Panc1 (cell line): Measurements from ENCODE around the gene BMP3. TPM values are rescaled to one million over a fixed set of nuclear protein-coding genes. Genes with fewer than 3 reads are reported as not detected.

Experiments used
- ATAC-seq: fragments of 200-7000 bp; cut with Tn5 transposase; 2 replicates; pipeline ENCODE4 v1.9.1; 2020; ENCODE audit warnings: mild to moderate bottlenecking, moderate library complexity
- BruUV-seq: library from RNA; stranded (reverse); fragments of 400-500 nt; replicated peaks from 2 replicates; lab custom pipeline; 2021; lab: Mats Ljungman, UMichigan
- CTCF ChIA-PET: fragments of 300-600 bp; sonication (Branson Sonifier 250); formaldehyde crosslinking; loops from one replicate; lab custom pipeline; 2022; ENCODE audit warnings: antibody characterized with exemption; lab: Charles Lee
- POLR2A ChIA-PET: fragments of 300-600 bp; sonication (Branson Sonifier 250); formaldehyde crosslinking; loops from one replicate; lab custom pipeline; 2022; ENCODE audit warnings: antibody characterized with exemption; lab: Charles Lee
- DNase-seq: peaks from one replicate; pipeline ENCODE4 v3.0.0-alpha.2; 2010; ENCODE audit warnings: low read depth, low spot score
- H3K27ac ChIP-seq: 2 replicates; pipeline ENCODE4 v1.5.1; 2011; ENCODE audit warnings: mild to moderate bottlenecking, low read length, inconsistent platforms
- H3K27me3 ChIP-seq: fragments of 200-500 bp; sonication (Bioruptor generic); 2 replicates; pipeline ENCODE4 v1.6.0; 2014; ENCODE audit warnings: low read length, inconsistent platforms; ENCODE audit not compliant: control insufficient read depth, insufficient read depth
- H3K36me3 ChIP-seq: fragments of 200-500 bp; sonication (Bioruptor generic); 2 replicates; pipeline ENCODE4 v1.5.1; 2014; ENCODE audit warnings: inconsistent platforms, mild to moderate bottlenecking, low read length, moderate library complexity; ENCODE audit not compliant: control insufficient read depth, insufficient read depth
- H3K4me1 ChIP-seq: 2 replicates; pipeline ENCODE4 v1.5.1; 2011; ENCODE audit warnings: inconsistent platforms, mild to moderate bottlenecking, low read length, moderate library complexity; ENCODE audit not compliant: control insufficient read depth, insufficient read depth
- H3K4me3 ChIP-seq, 2 experiments: 2 replicates each; pipeline ENCODE4 v1.5.1; 2011 to 2012; ENCODE audit warnings: low read depth in 2 of 2, low read length in 2 of 2, mild to moderate bottlenecking in 2 of 2, inconsistent platforms in 1 of 2, moderate library complexity in 1 of 2
- H3K9me3 ChIP-seq: fragments of 200-500 bp; sonication (Bioruptor generic); 2 replicates; pipeline ENCODE4 v1.5.1; 2014; ENCODE audit warnings: low read depth, mild to moderate bottlenecking, inconsistent platforms, low read length, moderate library complexity; ENCODE audit not compliant: control insufficient read depth, insufficient read depth
- POLR2AphosphoS5 ChIP-seq: IDR thresholded peaks from 2 replicates; pipeline ENCODE4 v1.6.1; 2012; ENCODE audit warnings: mild to moderate bottlenecking, low read depth, low read length, moderate library complexity
- SIN3A ChIP-seq: IDR thresholded peaks from 2 replicates; pipeline ENCODE4 v1.6.1; 2012; ENCODE audit warnings: low read depth, mild to moderate bottlenecking, low read length, moderate library complexity, borderline replicate concordance; ENCODE audit not compliant: insufficient read depth
- TCF7L2 ChIP-seq: IDR thresholded peaks from 2 replicates; pipeline ENCODE4 v1.6.1; 2011; ENCODE audit warnings: mild to moderate bottlenecking, low read depth, low read length, inconsistent platforms
- in situ Hi-C: cut with HindIII; loops from 2 replicates; pipeline ENCODE4 v1.10.0; 2016; ENCODE audit warnings: low sequenced_read_pairs, low pct_unique_long_range_greater_than_20kb
- intact Hi-C: fragments of 100-400 bp; cut with micrococcal nuclease; formaldehyde crosslinking; loops from one replicate; pipeline ENCODE4 v1.10.0; 2022; ENCODE audit not compliant: unreplicated experiment
- total RNA-seq: library from RNA; stranded (reverse); gene quantifications from one replicate; pipeline ENCODE4 v1.2.1, GENCODE V29; 2021; ENCODE audit not compliant: unreplicated experiment
- TF ChIP-seq, protein P1 (sequence below), 2 experiments: IDR thresholded peaks; 2 replicates each; pipeline ENCODE4 v1.6.1; 2011 to 2012; ENCODE audit warnings: low read depth in 2 of 2, control low read depth in 1 of 2, low read length in 1 of 2, mild to moderate bottlenecking in 1 of 2, moderate library complexity in 1 of 2; ENCODE audit not compliant: insufficient read depth in 1 of 2
- TF ChIP-seq, protein P2 (sequence below): fragments of 450-650 bp; IDR thresholded peaks from 2 replicates; pipeline ENCODE4 v1.5.1; 2017; ENCODE audit warnings: mild to moderate bottlenecking

Gene BMP3
- total RNA-seq, 1 experiment from 2014 or later: 0.08 TPM

DNA sequence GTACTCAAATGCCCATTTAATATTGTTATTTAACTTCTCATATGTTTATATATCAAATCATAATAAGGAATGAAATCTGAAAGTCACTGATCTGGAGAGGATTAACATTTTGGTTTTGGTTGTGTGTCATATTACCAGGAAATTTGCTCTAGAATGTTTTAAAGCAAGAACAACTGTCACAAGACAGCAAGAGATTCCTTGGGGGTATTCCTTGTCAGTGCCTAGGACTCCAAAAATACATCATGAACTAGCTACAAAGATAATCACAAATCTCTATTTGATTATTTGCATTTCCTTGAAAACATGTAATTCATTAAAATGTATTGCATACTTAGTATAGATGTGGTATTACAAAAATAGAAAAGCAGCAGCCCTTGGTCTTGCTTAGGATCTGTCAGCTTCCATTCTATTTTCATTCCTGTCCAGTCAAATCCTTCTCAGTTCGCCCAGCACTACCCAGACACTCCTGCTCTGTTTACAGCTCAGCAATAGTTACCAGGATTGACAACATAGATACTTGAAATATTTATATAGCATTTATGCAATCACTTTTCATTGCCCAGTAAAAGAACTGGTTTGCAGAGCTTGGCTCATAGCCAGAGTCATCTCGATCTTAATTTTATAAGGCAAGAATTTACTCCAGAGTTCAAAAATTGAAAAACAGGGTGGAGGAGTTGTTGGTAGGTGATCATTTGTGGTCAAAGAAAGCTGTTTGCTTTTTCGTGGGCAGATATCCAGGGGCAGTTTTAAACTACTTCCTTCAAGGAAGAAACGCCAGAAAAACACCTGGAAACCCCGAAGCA is 9.2 kb upstream of the BMP3 start:
- no peak overlapping the region for H3K4me3 ChIP-seq
- BruUV-seq: no TSS peak
- no peaks in the 10 kb centered on the region for H3K4me1 ChIP-seq
- no peaks in the 10 kb centered on the region for H3K27me3 ChIP-seq
- H3K27ac ChIP-seq: no peak overlapping the region
- POLR2A ChIA-PET: interaction anchor here (0.6 kb wide), 1 partner anchor 1360 kb away, joined by 9 read pairs; no protein-coding TSS in a partner anchor
- no peak for DNase-seq
- TF ChIP-seq TCF7L2 (no peak), SIN3A (no peak)
- in situ Hi-C loops (no loop called here), intact Hi-C loops (no loop called here)
- CTCF ChIA-PET: no interaction called here
- H3K36me3 ChIP-seq: no peaks in the 10 kb centered on the region
- no peaks in the 10 kb centered on the region for H3K9me3 ChIP-seq
- no peak for ATAC-seq

DNA sequence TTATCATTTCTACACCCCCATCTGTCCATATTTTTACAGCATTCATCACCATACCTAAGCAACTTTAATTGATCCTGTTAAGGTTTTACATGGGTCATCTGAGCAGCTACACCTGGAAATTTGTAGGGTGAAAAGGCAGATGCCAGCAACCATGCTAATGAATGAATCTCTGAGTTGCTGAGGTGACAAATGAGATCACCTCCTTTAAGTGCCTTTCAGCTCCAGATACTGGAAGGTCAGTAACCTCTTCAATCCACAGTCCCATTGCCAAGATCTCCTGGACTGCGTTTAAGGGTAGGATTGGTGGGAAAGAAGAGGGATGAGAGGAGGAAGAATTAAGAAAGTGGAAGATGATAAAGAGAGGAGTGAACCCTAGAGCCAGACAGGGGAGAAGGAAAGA is 8.5 kb upstream of the BMP3 start:
- ChIA-PET CTCF (no interaction called here), POLR2A (no interaction called here)
- Histone ChIP-seq H3K36me3 (no peaks in the 10 kb centered on the region), H3K27ac (no peak overlapping the region), H3K27me3 (peaks cover 3% of the 10 kb centered on the region; the same call in 1 of the 2 replicates), H3K9me3 (no peaks in the 10 kb centered on the region), H3K4me3 (no peak overlapping the region), H3K4me1 (no peaks in the 10 kb centered on the region)
- intact Hi-C loops: no loop called here
- BruUV-seq: no TSS peak
- ATAC-seq (no peak), DNase-seq (no peak)
- in situ Hi-C loops: no loop called here
- TF ChIP-seq, protein P1, sequence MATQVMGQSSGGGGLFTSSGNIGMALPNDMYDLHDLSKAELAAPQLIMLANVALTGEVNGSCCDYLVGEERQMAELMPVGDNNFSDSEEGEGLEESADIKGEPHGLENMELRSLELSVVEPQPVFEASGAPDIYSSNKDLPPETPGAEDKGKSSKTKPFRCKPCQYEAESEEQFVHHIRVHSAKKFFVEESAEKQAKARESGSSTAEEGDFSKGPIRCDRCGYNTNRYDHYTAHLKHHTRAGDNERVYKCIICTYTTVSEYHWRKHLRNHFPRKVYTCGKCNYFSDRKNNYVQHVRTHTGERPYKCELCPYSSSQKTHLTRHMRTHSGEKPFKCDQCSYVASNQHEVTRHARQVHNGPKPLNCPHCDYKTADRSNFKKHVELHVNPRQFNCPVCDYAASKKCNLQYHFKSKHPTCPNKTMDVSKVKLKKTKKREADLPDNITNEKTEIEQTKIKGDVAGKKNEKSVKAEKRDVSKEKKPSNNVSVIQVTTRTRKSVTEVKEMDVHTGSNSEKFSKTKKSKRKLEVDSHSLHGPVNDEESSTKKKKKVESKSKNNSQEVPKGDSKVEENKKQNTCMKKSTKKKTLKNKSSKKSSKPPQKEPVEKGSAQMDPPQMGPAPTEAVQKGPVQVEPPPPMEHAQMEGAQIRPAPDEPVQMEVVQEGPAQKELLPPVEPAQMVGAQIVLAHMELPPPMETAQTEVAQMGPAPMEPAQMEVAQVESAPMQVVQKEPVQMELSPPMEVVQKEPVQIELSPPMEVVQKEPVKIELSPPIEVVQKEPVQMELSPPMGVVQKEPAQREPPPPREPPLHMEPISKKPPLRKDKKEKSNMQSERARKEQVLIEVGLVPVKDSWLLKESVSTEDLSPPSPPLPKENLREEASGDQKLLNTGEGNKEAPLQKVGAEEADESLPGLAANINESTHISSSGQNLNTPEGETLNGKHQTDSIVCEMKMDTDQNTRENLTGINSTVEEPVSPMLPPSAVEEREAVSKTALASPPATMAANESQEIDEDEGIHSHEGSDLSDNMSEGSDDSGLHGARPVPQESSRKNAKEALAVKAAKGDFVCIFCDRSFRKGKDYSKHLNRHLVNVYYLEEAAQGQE (IDR thresholded peaks at IDR 0.05; ENCODE audit: insufficient read depth in 1 of 2, low read depth in 2 of 2, low read length in 1 of 2): no peak
- no peak for TF ChIP-seq SIN3A

DNA sequence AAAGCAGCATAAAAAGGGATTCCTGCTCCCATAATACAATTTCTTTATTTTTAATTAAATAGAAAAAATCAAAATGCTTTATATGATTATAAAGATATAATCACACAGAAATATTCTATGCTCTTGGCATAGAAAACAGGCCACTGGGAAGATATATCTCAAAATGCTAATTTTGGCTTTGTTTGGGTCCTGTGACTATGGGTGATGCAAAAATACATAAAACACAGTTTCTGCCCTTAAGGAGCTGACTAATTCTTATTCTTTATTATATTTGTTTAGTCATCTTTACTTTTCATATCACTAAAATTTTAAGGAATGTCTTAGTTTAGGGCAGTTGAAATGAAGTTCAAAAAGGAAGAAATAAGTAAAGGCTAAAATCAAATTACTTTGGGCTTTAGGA is 7.0 kb upstream of the BMP3 start:
- no peaks in the 10 kb centered on the region for H3K4me1 ChIP-seq
- ChIA-PET POLR2A (no interaction called here), CTCF (no interaction called here)
- in situ Hi-C loops (no loop called here), intact Hi-C loops (no loop called here)
- no peak overlapping the region for H3K27ac ChIP-seq
- H3K4me3 ChIP-seq: no peak overlapping the region
- no peaks in the 10 kb centered on the region for H3K9me3 ChIP-seq
- BruUV-seq: no TSS peak
- ATAC-seq: no peak
- TF ChIP-seq, protein P1 (IDR thresholded peaks at IDR 0.05; ENCODE audit: insufficient read depth in 1 of 2, low read depth in 2 of 2, low read length in 1 of 2): no peak
- TF ChIP-seq TCF7L2 (no peak), POLR2AphosphoS5 (no peak), SIN3A (no peak)
- TF ChIP-seq, protein P2, sequence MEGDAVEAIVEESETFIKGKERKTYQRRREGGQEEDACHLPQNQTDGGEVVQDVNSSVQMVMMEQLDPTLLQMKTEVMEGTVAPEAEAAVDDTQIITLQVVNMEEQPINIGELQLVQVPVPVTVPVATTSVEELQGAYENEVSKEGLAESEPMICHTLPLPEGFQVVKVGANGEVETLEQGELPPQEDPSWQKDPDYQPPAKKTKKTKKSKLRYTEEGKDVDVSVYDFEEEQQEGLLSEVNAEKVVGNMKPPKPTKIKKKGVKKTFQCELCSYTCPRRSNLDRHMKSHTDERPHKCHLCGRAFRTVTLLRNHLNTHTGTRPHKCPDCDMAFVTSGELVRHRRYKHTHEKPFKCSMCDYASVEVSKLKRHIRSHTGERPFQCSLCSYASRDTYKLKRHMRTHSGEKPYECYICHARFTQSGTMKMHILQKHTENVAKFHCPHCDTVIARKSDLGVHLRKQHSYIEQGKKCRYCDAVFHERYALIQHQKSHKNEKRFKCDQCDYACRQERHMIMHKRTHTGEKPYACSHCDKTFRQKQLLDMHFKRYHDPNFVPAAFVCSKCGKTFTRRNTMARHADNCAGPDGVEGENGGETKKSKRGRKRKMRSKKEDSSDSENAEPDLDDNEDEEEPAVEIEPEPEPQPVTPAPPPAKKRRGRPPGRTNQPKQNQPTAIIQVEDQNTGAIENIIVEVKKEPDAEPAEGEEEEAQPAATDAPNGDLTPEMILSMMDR: no peak
- peaks cover 3% of the 10 kb centered on the region; the same call in 1 of the 2 replicates for H3K27me3 ChIP-seq
- no peak for DNase-seq
- no peaks in the 10 kb centered on the region for H3K36me3 ChIP-seq
